WTC11 (cell line): ENCODE results near the gene SCFD1. TPM values are rescaled to one million over a fixed set of nuclear protein-coding genes. Genes with fewer than 3 reads are reported as not detected.
A peak's percentile ranks its signal among the peaks of the same experiment; 100 is the strongest.

Source experiments
- ATAC-seq: fragments of 200-7000 bp; cut with Tn5 transposase; 2 replicates; pipeline ENCODE4 v1.10.0; 2021; ENCODE audit warnings: mild to moderate bottlenecking, moderate library complexity
- Bru-seq: library from RNA; stranded (reverse); fragments of 400-500 nt; gene quantifications from one replicate; lab custom pipeline; 2021; lab: Mats Ljungman, UMichigan
- CTCF ChIA-PET: fragments of 300-600 bp; sonication (Branson Sonifier 250); formaldehyde crosslinking; loops from one replicate; lab custom pipeline; 2021; ENCODE audit warnings: antibody characterized with exemption; lab: Charles Lee
- POLR2A ChIA-PET: fragments of 350-600 bp; sonication (Branson Sonifier 250); formaldehyde crosslinking; loops from one replicate; lab custom pipeline; 2021; ENCODE audit warnings: antibody characterized with exemption; lab: Charles Lee
- DNase-seq: peaks from one replicate; pipeline ENCODE4 v3.0.0; 2021; ENCODE audit warnings: low spot score
- H3K27ac Mint-ChIP-seq: 2 replicates; pipeline ENCODE4 v1.8.0; 2021; ENCODE audit warnings: mixed read lengths
- H3K27me3 Mint-ChIP-seq: 2 replicates; pipeline ENCODE4 v1.8.0; 2021; ENCODE audit warnings: low read depth, mild to moderate bottlenecking, moderate library complexity, mixed read lengths
- H3K36me3 Mint-ChIP-seq: 2 replicates; pipeline ENCODE4 v1.8.0; 2021; ENCODE audit warnings: mixed read lengths
- H3K4me1 Mint-ChIP-seq: 2 replicates; pipeline ENCODE4 v1.8.0; 2022; ENCODE audit warnings: mixed read lengths
- H3K4me3 Mint-ChIP-seq: 2 replicates; pipeline ENCODE4 v1.8.0; 2021; ENCODE audit warnings: mild to moderate bottlenecking, moderate library complexity, mixed read lengths
- H3K9me3 Mint-ChIP-seq: 2 replicates; pipeline ENCODE4 v1.8.0; 2021; ENCODE audit warnings: mixed read lengths
- CREM ChIP-seq: sonication (generic); formaldehyde crosslinking; IDR thresholded peaks from 2 replicates; pipeline ENCODE4 v1.8.1; 2022; ENCODE audit warnings: mild to moderate bottlenecking, missing genetic modification reagents, moderate library complexity
- E2F5 ChIP-seq: sonication (generic); formaldehyde crosslinking; IDR thresholded peaks from 2 replicates; pipeline ENCODE4 v1.8.1; 2022; ENCODE audit warnings: mild to moderate bottlenecking, moderate library complexity, missing genetic modification reagents
- ELF4 ChIP-seq: sonication (generic); formaldehyde crosslinking; IDR thresholded peaks from 2 replicates; pipeline ENCODE4 v1.8.1; 2022; ENCODE audit warnings: low read depth, mild to moderate bottlenecking, moderate library complexity, missing genetic modification reagents
- FOXJ3 ChIP-seq: sonication (generic); formaldehyde crosslinking; IDR thresholded peaks from 2 replicates; pipeline ENCODE4 v1.9.0; 2021; ENCODE audit warnings: missing genetic modification reagents, mild to moderate bottlenecking, borderline replicate concordance
- FOXP1 ChIP-seq: sonication (generic); formaldehyde crosslinking; IDR thresholded peaks from 2 replicates; pipeline ENCODE4 v1.8.0; 2022; ENCODE audit warnings: missing genetic modification reagents, mild to moderate bottlenecking, moderate library complexity, borderline replicate concordance
- GABPB1 ChIP-seq: sonication (generic); formaldehyde crosslinking; IDR thresholded peaks from 2 replicates; pipeline ENCODE4 v1.8.1; 2023; ENCODE audit warnings: mild to moderate bottlenecking, missing genetic modification reagents
- GTF2I ChIP-seq: fragments of 250-450 bp; sonication (Bioruptor Pico); conservative IDR thresholded peaks from 2 replicates; pipeline ENCODE4 v1.4.0; 2021; ENCODE audit warnings: mild to moderate bottlenecking
- HMGA2 ChIP-seq: fragments of 250-450 bp; sonication (Bioruptor Pico); IDR thresholded peaks from 2 replicates; pipeline ENCODE4 v1.4.0; 2021; ENCODE audit warnings: mild to moderate bottlenecking, moderate library complexity
- NFATC4 ChIP-seq: fragments of 250-450 bp; sonication (Bioruptor Pico); IDR thresholded peaks from 2 replicates; pipeline ENCODE4 v1.9.0; 2021; ENCODE audit warnings: mild to moderate bottlenecking
- NFE2L1 ChIP-seq: sonication (generic); formaldehyde crosslinking; IDR thresholded peaks from 2 replicates; pipeline ENCODE4 v1.8.1; 2023; ENCODE audit warnings: missing genetic modification reagents
- NR2C2 ChIP-seq: sonication (generic); formaldehyde crosslinking; IDR thresholded peaks from 2 replicates; pipeline ENCODE4 v1.8.0; 2022; ENCODE audit warnings: mild to moderate bottlenecking, missing genetic modification reagents
- RELA ChIP-seq: sonication (generic); formaldehyde crosslinking; IDR thresholded peaks from 2 replicates; pipeline ENCODE4 v1.8.1; 2022; ENCODE audit warnings: missing genetic modification reagents, mild to moderate bottlenecking, borderline replicate concordance
- TEAD1 ChIP-seq: sonication (generic); formaldehyde crosslinking; IDR thresholded peaks from 2 replicates; pipeline ENCODE4 v1.8.0; 2022; ENCODE audit warnings: mild to moderate bottlenecking, missing genetic modification reagents
- ZBTB43 ChIP-seq: sonication (generic); formaldehyde crosslinking; IDR thresholded peaks from 2 replicates; pipeline ENCODE4 v1.8.1; 2023; ENCODE audit warnings: mild to moderate bottlenecking, missing genetic modification reagents
- ZNF138 ChIP-seq: sonication (generic); formaldehyde crosslinking; conservative IDR thresholded peaks from 2 replicates; pipeline ENCODE4 v1.8.1; 2022; ENCODE audit warnings: mild to moderate bottlenecking, moderate library complexity, missing genetic modification reagents
- ZNF232 ChIP-seq: sonication (generic); formaldehyde crosslinking; IDR thresholded peaks from 2 replicates; pipeline ENCODE4 v1.8.0; 2022; ENCODE audit warnings: mild to moderate bottlenecking, missing genetic modification reagents
- ZNF263 ChIP-seq: sonication (generic); formaldehyde crosslinking; IDR thresholded peaks from 2 replicates; pipeline ENCODE4 v1.8.1; 2022; ENCODE audit warnings: low read depth, mild to moderate bottlenecking, moderate library complexity, missing genetic modification reagents
- ZNF512 ChIP-seq: sonication (generic); formaldehyde crosslinking; IDR thresholded peaks from 2 replicates; pipeline ENCODE4 v1.8.1; 2022; ENCODE audit warnings: missing genetic modification reagents, borderline replicate concordance
- long read RNA-seq, 3 experiments: library from RNA in 1 of 3; library from capped mRNA in 1 of 3; library from polyadenylated mRNA in 1 of 3; unstranded in 2 of 3; stranded (forward) in 1 of 3; transcript quantifications; one replicate each; pipeline ENCODE4 v2.0.0, GENCODE V29; 2021
- total RNA-seq: library from RNA; stranded (reverse); gene quantifications from 3 replicates; pipeline ENCODE4 v1.2.3, GENCODE V29; 2021
- TF ChIP-seq, protein P1 (sequence below): fragments of 250-450 bp; sonication (Bioruptor Pico); conservative IDR thresholded peaks from 2 replicates; pipeline ENCODE4 v1.9.0; 2021; ENCODE audit warnings: mild to moderate bottlenecking
- TF ChIP-seq, protein P2 (sequence below): sonication (generic); formaldehyde crosslinking; IDR thresholded peaks from 2 replicates; pipeline ENCODE4 v1.8.0; 2022; ENCODE audit warnings: mild to moderate bottlenecking, missing genetic modification reagents
- TF ChIP-seq, protein P3 (sequence below): fragments of 250-450 bp; sonication (Bioruptor Pico); IDR thresholded peaks from 2 replicates; pipeline ENCODE4 v2.1.2; 2022; ENCODE audit warnings: mild to moderate bottlenecking, moderate library complexity

Gene SCFD1, protein sequence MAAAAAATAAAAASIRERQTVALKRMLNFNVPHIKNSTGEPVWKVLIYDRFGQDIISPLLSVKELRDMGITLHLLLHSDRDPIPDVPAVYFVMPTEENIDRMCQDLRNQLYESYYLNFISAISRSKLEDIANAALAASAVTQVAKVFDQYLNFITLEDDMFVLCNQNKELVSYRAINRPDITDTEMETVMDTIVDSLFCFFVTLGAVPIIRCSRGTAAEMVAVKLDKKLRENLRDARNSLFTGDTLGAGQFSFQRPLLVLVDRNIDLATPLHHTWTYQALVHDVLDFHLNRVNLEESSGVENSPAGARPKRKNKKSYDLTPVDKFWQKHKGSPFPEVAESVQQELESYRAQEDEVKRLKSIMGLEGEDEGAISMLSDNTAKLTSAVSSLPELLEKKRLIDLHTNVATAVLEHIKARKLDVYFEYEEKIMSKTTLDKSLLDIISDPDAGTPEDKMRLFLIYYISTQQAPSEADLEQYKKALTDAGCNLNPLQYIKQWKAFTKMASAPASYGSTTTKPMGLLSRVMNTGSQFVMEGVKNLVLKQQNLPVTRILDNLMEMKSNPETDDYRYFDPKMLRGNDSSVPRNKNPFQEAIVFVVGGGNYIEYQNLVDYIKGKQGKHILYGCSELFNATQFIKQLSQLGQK
- total RNA-seq: 69.1 to 79.1 TPM (median 77.5 TPM) in 3 replicates
- percentile 86 among the genes with signal in this experiment for Bru-seq, nascent RNA
- long read RNA-seq, experiment 1, transcript SCFD1-207 (24 exons, 2,058 nt): minor isoform, 30 of 235 reads
- long read RNA-seq, experiment 1, transcript SCFD1-203 (25 exons, 2,359 nt): major isoform, 143 of 235 reads
- long read RNA-seq, experiment 1, partial matches to known transcripts: 9 of 235 reads
- long read RNA-seq, experiment 1, other reads (novel, unspliced or antisense): 47 of 235 reads
- long read RNA-seq, experiment 2, transcript SCFD1-203 (25 exons, 2,359 nt): major isoform, 30 of 95 reads
- long read RNA-seq, experiment 2, partial matches to known transcripts: 26 of 95 reads
- long read RNA-seq, experiment 2, other reads (novel, unspliced or antisense): 32 of 95 reads
- long read RNA-seq, experiment 3, transcript SCFD1-203 (25 exons, 2,359 nt): major isoform, 143 of 237 reads
- long read RNA-seq, experiment 3, transcript SCFD1-207 (24 exons, 2,058 nt): minor isoform, 13 of 237 reads
- long read RNA-seq, experiment 3, partial matches to known transcripts: 11 of 237 reads
- long read RNA-seq, experiment 3, other reads (novel, unspliced or antisense): 69 of 237 reads

DNA sequence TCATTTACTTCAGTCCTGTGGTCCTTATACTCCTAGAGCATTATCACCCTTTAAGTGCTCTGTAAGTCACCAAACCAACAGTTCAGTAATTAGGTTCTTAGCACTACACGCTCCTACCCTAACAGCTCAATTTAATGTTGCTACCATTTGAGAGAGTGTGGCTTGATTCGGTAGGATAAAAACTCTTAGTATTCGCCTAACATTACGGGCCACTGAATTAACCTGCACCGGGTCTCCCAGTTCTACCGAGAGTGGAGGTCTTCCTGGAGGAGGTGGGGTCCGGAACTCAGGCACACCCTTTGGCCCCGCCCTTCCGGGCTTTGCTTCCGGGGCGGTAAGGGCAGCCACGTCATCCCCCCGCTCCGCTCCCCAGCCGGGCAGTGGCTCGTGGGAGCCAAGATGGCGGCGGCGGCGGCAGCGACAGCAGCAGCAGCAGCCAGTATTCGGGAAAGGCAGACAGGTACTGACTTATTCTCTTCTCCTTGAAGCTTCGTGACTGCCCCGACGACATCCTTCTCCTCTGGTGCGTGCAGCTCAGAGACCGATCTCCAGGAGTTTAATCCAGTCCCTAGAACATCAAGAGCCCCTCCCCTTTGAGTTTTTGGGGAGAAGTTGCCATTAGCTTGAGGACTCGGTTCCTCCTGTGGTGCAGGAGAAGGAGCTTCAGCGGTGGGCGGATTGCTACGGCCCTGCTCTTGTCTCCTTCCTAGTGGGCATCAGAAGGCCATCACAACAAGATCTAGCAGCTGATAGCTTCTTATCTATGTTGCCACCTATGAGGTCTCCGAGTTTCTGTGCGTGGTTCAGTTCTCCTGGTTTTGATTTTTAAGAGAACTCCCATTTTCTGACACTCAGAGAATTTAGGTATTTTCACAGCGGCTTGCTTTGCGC lies at the start of gene SCFD1:
TSS of gene SCFD1 (plus strand) at position 380 of the 891 bp plus-strand sequence. CDS start at position 400, 20 bp downstream.
- H3K4me3 Mint-ChIP-seq: peak within 1 kb of the TSS; percentile 99
- ATAC-seq: peak; percentile 98
- CTCF ChIA-PET: interaction anchor here (1.2 kb wide), 1 partner anchor 10 kb away, joined by 3 read pairs; no protein-coding TSS in a partner anchor
- no peaks in the 10 kb centered on the region for H3K9me3 Mint-ChIP-seq
- H3K4me1 Mint-ChIP-seq: peaks cover 17% of the 10 kb centered on the region
- H3K36me3 Mint-ChIP-seq: peaks cover 7% of the 10 kb centered on the region
- POLR2A ChIA-PET: no interaction called here
- no peaks in the 10 kb centered on the region for H3K27me3 Mint-ChIP-seq
- H3K27ac Mint-ChIP-seq: peak within 1 kb of the TSS; percentile 97
- DNase-seq: peak; percentile 95
- TF ChIP-seq NFE2L1 (peak; percentile 52; the same call in 1 of the 2 replicates), ZNF232 (0 out of 2 replicates have a peak, but pooled peaks have one; percentile 75), FOXP1 (CRISPR knock-in tag) (peak; percentile 81), TEAD1 (CRISPR knock-in tag) (peak; percentile 71), FOXJ3 (CRISPR knock-in tag) (no peak), ZNF512 (CRISPR knock-in tag) (no peak), NR2C2 (CRISPR knock-in tag) (peak; percentile 84), RELA (CRISPR knock-in tag) (no peak), GTF2I (CRISPR knock-in tag) (0 out of 2 replicates have a peak, but pooled peaks have one; percentile 11), GABPB1 (CRISPR knock-in tag) (peak; percentile 95), ZNF263 (CRISPR knock-in tag) (no peak), ELF4 (CRISPR knock-in tag) (no peak), ZNF138 (CRISPR knock-in tag) (no peak), CREM (CRISPR knock-in tag) (peak; percentile 78), HMGA2 (CRISPR knock-in tag) (0 out of 2 replicates have a peak, but pooled peaks have one; percentile 21), NFATC4 (CRISPR knock-in tag) (peak; percentile 85), E2F5 (CRISPR knock-in tag) (0 out of 2 replicates have a peak, but pooled peaks have one; percentile 54), ZBTB43 (CRISPR knock-in tag) (peak; percentile 82)
- TF ChIP-seq, protein P1, sequence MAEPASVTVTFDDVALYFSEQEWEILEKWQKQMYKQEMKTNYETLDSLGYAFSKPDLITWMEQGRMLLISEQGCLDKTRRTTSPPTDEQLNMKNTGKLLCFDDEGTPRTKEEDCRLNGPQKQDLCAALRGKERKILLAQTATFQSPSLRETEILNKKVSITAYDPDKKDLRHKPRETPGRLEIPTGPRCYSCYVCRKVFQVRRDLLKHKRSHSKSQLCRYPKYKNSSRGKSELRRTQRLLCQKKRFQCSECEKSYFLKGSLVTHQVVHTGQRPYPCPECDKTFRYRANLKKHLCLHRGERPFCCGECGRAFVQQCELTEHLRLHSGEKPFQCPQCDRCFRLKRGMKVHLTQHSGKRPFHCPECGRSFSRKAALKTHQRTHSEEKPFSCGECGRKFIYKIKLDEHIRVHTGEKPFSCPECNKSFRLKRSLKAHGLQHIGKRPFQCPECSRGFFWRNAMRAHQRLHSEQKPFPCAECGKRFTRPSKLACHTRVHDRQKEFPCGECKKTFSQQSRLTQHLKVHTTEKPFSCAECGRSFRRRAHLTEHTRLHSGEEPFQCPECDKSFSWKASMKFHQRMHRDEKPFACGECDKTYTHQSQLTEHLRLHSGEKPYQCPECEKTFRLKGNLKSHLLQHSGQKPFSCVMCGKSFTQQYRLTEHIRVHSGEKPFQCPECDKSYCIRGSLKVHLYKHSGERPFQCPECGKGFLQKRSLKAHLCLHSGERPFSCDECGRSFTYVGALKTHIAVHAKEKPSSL (CRISPR knock-in tag): peak; percentile 83
- TF ChIP-seq, protein P2, sequence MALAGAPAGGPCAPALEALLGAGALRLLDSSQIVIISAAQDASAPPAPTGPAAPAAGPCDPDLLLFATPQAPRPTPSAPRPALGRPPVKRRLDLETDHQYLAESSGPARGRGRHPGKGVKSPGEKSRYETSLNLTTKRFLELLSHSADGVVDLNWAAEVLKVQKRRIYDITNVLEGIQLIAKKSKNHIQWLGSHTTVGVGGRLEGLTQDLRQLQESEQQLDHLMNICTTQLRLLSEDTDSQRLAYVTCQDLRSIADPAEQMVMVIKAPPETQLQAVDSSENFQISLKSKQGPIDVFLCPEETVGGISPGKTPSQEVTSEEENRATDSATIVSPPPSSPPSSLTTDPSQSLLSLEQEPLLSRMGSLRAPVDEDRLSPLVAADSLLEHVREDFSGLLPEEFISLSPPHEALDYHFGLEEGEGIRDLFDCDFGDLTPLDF (CRISPR knock-in tag): no peak
- TF ChIP-seq, protein P3, sequence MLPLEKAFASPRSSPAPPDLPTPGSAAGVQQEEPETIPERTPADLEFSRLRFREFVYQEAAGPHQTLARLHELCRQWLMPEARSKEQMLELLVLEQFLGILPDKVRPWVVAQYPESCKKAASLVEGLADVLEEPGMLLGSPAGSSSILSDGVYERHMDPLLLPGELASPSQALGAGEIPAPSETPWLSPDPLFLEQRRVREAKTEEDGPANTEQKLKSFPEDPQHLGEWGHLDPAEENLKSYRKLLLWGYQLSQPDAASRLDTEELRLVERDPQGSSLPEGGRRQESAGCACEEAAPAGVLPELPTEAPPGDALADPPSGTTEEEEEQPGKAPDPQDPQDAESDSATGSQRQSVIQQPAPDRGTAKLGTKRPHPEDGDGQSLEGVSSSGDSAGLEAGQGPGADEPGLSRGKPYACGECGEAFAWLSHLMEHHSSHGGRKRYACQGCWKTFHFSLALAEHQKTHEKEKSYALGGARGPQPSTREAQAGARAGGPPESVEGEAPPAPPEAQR (CRISPR knock-in tag): no peak
